Astrocyte (in vitro differentiated cells and primary cell): ENCODE measurements around the gene APOF.

Experiments used
- EZH2 ChIP-seq: IDR thresholded peaks from 2 replicates; pipeline ENCODE4 v1.6.1; 2012; ENCODE audit warnings: mild to moderate bottlenecking, low read length, inconsistent platforms; ENCODE audit not compliant: insufficient read depth
- TF ChIP-seq, protein P1 (sequence below): IDR thresholded peaks from 2 replicates; pipeline ENCODE4 v1.5.1; 2011; ENCODE audit warnings: low read depth, mild to moderate bottlenecking, inconsistent platforms, low read length, moderate library complexity; ENCODE audit not compliant: insufficient read depth

DNA sequence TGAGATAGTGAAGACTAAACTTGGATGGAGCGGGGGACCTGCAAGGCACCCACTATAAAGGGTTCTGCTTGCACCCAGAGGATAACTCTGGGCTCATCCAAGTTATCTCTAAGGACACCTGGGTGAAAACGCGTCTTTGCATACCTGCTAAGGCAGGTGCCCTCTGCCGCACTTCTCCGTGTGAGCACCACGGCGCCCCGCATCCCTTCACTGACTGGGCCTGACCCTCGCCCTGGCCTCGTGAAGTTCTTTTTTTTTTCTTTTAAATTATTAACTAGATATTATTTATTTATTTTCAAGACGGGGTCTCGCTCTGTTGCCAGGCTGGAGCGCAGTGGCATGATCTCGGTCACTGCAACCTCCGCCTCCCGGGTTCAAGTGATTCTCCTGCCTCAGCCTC is 20.0 kb upstream of the APOF start:
- TF ChIP-seq, protein P1, sequence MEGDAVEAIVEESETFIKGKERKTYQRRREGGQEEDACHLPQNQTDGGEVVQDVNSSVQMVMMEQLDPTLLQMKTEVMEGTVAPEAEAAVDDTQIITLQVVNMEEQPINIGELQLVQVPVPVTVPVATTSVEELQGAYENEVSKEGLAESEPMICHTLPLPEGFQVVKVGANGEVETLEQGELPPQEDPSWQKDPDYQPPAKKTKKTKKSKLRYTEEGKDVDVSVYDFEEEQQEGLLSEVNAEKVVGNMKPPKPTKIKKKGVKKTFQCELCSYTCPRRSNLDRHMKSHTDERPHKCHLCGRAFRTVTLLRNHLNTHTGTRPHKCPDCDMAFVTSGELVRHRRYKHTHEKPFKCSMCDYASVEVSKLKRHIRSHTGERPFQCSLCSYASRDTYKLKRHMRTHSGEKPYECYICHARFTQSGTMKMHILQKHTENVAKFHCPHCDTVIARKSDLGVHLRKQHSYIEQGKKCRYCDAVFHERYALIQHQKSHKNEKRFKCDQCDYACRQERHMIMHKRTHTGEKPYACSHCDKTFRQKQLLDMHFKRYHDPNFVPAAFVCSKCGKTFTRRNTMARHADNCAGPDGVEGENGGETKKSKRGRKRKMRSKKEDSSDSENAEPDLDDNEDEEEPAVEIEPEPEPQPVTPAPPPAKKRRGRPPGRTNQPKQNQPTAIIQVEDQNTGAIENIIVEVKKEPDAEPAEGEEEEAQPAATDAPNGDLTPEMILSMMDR, result no peak
- no peak for TF ChIP-seq EZH2
